H9 (cell line): ENCODE results near the gene TSFM. TPM values are rescaled to one million over a fixed set of nuclear protein-coding genes. Genes with fewer than 3 reads are reported as not detected.

ENCODE experiments used
- DNase-seq: peaks from one replicate; pipeline ENCODE4 v3.0.0-alpha.2; 2017
- H2AFZ ChIP-seq: one replicate; pipeline ENCODE4 v1.6.1; 2013; ENCODE audit warnings: mild to moderate bottlenecking, low read length, control low read depth, moderate library complexity
- H2AK5ac ChIP-seq: 2 replicates; pipeline ENCODE4 v1.6.1; 2013; ENCODE audit warnings: low read length, control low read depth, mixed read lengths; ENCODE audit not compliant: insufficient read length
- H2BK120ac ChIP-seq: one replicate; pipeline ENCODE4 v1.6.1; 2013; ENCODE audit warnings: low read depth, mild to moderate bottlenecking, low read length, control low read depth, inconsistent platforms; ENCODE audit not compliant: poor library complexity, severe bottlenecking
- H2BK12ac ChIP-seq: 2 replicates; pipeline ENCODE4 v1.6.1; 2013; ENCODE audit warnings: low read length, control low read depth, mixed read lengths, low read depth; ENCODE audit not compliant: insufficient read length
- H2BK15ac ChIP-seq: 2 replicates; pipeline ENCODE4 v1.6.1; 2013; ENCODE audit warnings: low read depth, low read length, control low read depth
- H2BK20ac ChIP-seq: one replicate; pipeline ENCODE4 v1.6.1; 2013; ENCODE audit warnings: low read depth, mild to moderate bottlenecking, low read length, control low read depth, inconsistent platforms; ENCODE audit not compliant: poor library complexity, severe bottlenecking
- H2BK5ac ChIP-seq: 2 replicates; pipeline ENCODE4 v1.6.1; 2013; ENCODE audit warnings: low read length, control low read depth, mixed read lengths; ENCODE audit not compliant: insufficient read length
- H3K14ac ChIP-seq: 2 replicates; pipeline ENCODE4 v1.6.1; 2013; ENCODE audit warnings: low read length, control low read depth; ENCODE audit not compliant: insufficient read depth
- H3K18ac ChIP-seq: 2 replicates; pipeline ENCODE4 v1.6.1; 2013; ENCODE audit warnings: low read depth, mild to moderate bottlenecking, mixed read lengths, low read length, control low read depth; ENCODE audit not compliant: insufficient read length
- H3K23ac ChIP-seq: 2 replicates; pipeline ENCODE4 v1.6.1; 2013; ENCODE audit warnings: low read length, control low read depth, mixed read lengths, low read depth; ENCODE audit not compliant: insufficient read length
- H3K23me2 ChIP-seq: 2 replicates; pipeline ENCODE4 v1.6.1; 2013; ENCODE audit warnings: low read depth, mild to moderate bottlenecking, mixed read lengths, low read length, control low read depth; ENCODE audit not compliant: insufficient read length, poor library complexity, severe bottlenecking
- H3K27ac ChIP-seq: 2 replicates; pipeline ENCODE4 v1.5.1; 2013; ENCODE audit warnings: low read length, control low read depth, mixed read lengths, low read depth; ENCODE audit not compliant: insufficient read length
- H3K27me3 ChIP-seq: 2 replicates; pipeline ENCODE4 v1.6.1; 2013; ENCODE audit warnings: low read length, control low read depth, inconsistent platforms; ENCODE audit not compliant: insufficient read depth
- H3K4ac ChIP-seq: 2 replicates; pipeline ENCODE4 v1.6.1; 2013; ENCODE audit warnings: low read depth, mild to moderate bottlenecking, control low read depth, inconsistent platforms, low read length, moderate library complexity
- H3K4me1 ChIP-seq: 2 replicates; pipeline ENCODE4 v1.6.1; 2013; ENCODE audit warnings: low read length, control low read depth, inconsistent platforms; ENCODE audit not compliant: insufficient read depth
- H3K4me2 ChIP-seq: 2 replicates; pipeline ENCODE4 v1.6.1; 2013; ENCODE audit warnings: low read length, control low read depth, mixed read lengths; ENCODE audit not compliant: insufficient read length, insufficient read depth
- H3K56ac ChIP-seq: 2 replicates; pipeline ENCODE4 v1.6.1; 2013; ENCODE audit warnings: low read depth, mild to moderate bottlenecking, mixed read lengths, low read length, control low read depth; ENCODE audit not compliant: insufficient read length
- H3K79me1 ChIP-seq: 2 replicates; pipeline ENCODE4 v1.6.1; 2013; ENCODE audit warnings: low read depth, mild to moderate bottlenecking, moderate library complexity, low read length, control low read depth, inconsistent platforms; ENCODE audit not compliant: insufficient read depth, poor library complexity, severe bottlenecking
- H3K79me2 ChIP-seq: 2 replicates; pipeline ENCODE4 v1.6.1; 2013; ENCODE audit warnings: low read length, control low read depth, inconsistent platforms; ENCODE audit not compliant: insufficient read depth
- H3K9ac ChIP-seq: 2 replicates; pipeline ENCODE4 v1.6.1; 2013; ENCODE audit warnings: low read length, control low read depth, mixed read lengths; ENCODE audit not compliant: insufficient read length; ENCODE audit errors: extremely low read depth
- H3K9me3 ChIP-seq: one replicate; pipeline ENCODE4 v1.6.1; 2013; ENCODE audit warnings: low read depth, low read length, inconsistent platforms; ENCODE audit not compliant: control insufficient read depth
- H3T11ph ChIP-seq: one replicate; pipeline ENCODE4 v1.6.1; 2013; ENCODE audit warnings: mild to moderate bottlenecking, low read length, control low read depth, inconsistent platforms
- H4K20me1 ChIP-seq: one replicate; pipeline ENCODE4 v1.6.1; 2013; ENCODE audit not compliant: control insufficient read depth, insufficient read length, insufficient read depth
- H4K5ac ChIP-seq: 2 replicates; pipeline ENCODE4 v1.6.1; 2013; ENCODE audit warnings: low read depth, mild to moderate bottlenecking, mixed read lengths, low read length, control low read depth; ENCODE audit not compliant: insufficient read length
- H4K8ac ChIP-seq: replicated peaks from 2 replicates; pipeline ENCODE4 v1.6.1; 2013; ENCODE audit warnings: low read length, control low read depth, mixed read lengths, low read depth; ENCODE audit not compliant: insufficient read length
- H4K91ac ChIP-seq: 2 replicates; pipeline ENCODE4 v1.6.1; 2013; ENCODE audit warnings: low read depth, mild to moderate bottlenecking, moderate library complexity, mixed read lengths, low read length, control low read depth; ENCODE audit not compliant: insufficient read length
- H3K27ac Mint-ChIP-seq, 3 experiments: 2 replicates in 2 of 3; 3 replicates in 1 of 3; pipeline ENCODE4 v1.8.0; 2020 to 2021; ENCODE audit warnings: mixed read lengths in 3 of 3, mild to moderate bottlenecking in 1 of 3, moderate library complexity in 1 of 3
- H3K27me3 Mint-ChIP-seq: 2 replicates; pipeline ENCODE4 v1.8.0; 2021; ENCODE audit warnings: low read depth, mild to moderate bottlenecking, moderate library complexity, mixed read lengths
- H3K36me3 Mint-ChIP-seq, 3 experiments: 2 replicates in 2 of 3; 3 replicates in 1 of 3; pipeline ENCODE4 v1.8.0; 2020 to 2021; ENCODE audit warnings: low read depth in 3 of 3, mixed read lengths in 3 of 3; ENCODE audit not compliant: insufficient read depth in 1 of 3
- H3K4me1 Mint-ChIP-seq, 2 experiments: 2 replicates each; pipeline ENCODE4 v1.8.0; 2020; ENCODE audit warnings: mixed read lengths in 2 of 2
- H3K4me3 Mint-ChIP-seq, 2 experiments: 2 replicates in 1 of 2; 3 replicates in 1 of 2; pipeline ENCODE4 v1.8.0; 2020 to 2021; ENCODE audit warnings: mild to moderate bottlenecking in 2 of 2, mixed read lengths in 2 of 2, moderate library complexity in 1 of 2
- H3K9me3 Mint-ChIP-seq, 2 experiments: 2 replicates in 1 of 2; 3 replicates in 1 of 2; pipeline ENCODE4 v1.8.0; 2020; ENCODE audit warnings: mild to moderate bottlenecking in 2 of 2, mixed read lengths in 2 of 2, moderate library complexity in 1 of 2
- CTCF ChIP-seq: fragments of 200-600 bp; sonication (generic); conservative IDR thresholded peaks from 3 replicates; pipeline ENCODE4 v1.8.0; 2021; ENCODE audit warnings: antibody characterized with exemption, mild to moderate bottlenecking
- WGBS: extraction: QIAGEN DNeasy Blood & Tissue Kit; methylation state at CpG from one replicate; pipeline ENCODE4 v1.1.7; 2013; ENCODE audit warnings: missing lambda C conversion rate, low lambda C conversion rate, mixed read lengths; ENCODE audit not compliant: insufficient read length; ENCODE audit errors: extremely low coverage; 5-methylcytosine and 5-hydroxymethylcytosine counted together
- total RNA-seq: library from RNA; stranded (reverse); gene quantifications from 2 replicates; pipeline ENCODE4 v1.2.1, GENCODE V29; 2021

Gene TSFM
- total RNA-seq, 1 experiment from 2014 or later: 50.2 TPM

GRCh38 chr12:57735952-57736740 lies 46.4 kb upstream of the TSFM start:
- Histone ChIP-seq H3K14ac (no peak overlapping the region), H2AK5ac (no peak overlapping the region), H2BK15ac (no peak overlapping the region), H2BK5ac (no peak overlapping the region), H2BK20ac (no peak overlapping the region), H4K5ac (no peak overlapping the region), H3K18ac (no peak overlapping the region), H3K9ac (no peak overlapping the region), H3K79me1 (no peaks in the 10 kb centered on the region), H3K9me3 (no peaks in the 10 kb centered on the region), H4K20me1 (peaks cover 2% of the 10 kb centered on the region), H3K27me3 (peaks cover 57% of the 10 kb centered on the region), H3K4me1 (no peaks in the 10 kb centered on the region), H3K4ac (no peak overlapping the region), H4K8ac (no peak overlapping the region), H2AFZ (no peak overlapping the region), H3K27ac (no peak overlapping the region), H2BK120ac (no peak overlapping the region), H3K56ac (no peak overlapping the region), H3T11ph (no peak overlapping the region), H2BK12ac (no peak overlapping the region), H3K23ac (no peak overlapping the region), H3K79me2 (no peaks in the 10 kb centered on the region), H4K91ac (no peak overlapping the region), H3K23me2 (peaks cover 16% of the 10 kb centered on the region), H3K4me2 (peak overlapping the region; percentile 49)
- Mint-ChIP-seq H3K27ac (no peak overlapping the region), H3K9me3 (no peaks in the 10 kb centered on the region; a peak in 1 of 5 replicates), H3K4me3 (peak overlapping the region; percentile 59 to 84), H3K36me3 (no peaks in the 10 kb centered on the region; a peak in 1 of 7 replicates), H3K27me3 (peaks cover 96% of the 10 kb centered on the region), H3K4me1 (peaks cover 26 to 37% of the 10 kb centered on the region in 2 experiments)
- peak; percentile 84 for DNase-seq
- TF ChIP-seq CTCF: peak; percentile 60; the same call in 2 of the 3 replicates
- WGBS: no CpG with 5 or more reads among the region's 49 CpGs
